B cell (primary cell): Measurements from ENCODE around the gene MAGEA11. TPM values are rescaled to one million over a fixed set of nuclear protein-coding genes. Genes with fewer than 3 reads are reported as not detected.
"Not testable (repeated sequence)": the region's sequence is repeated elsewhere in the genome, so short reads cannot be mapped to it uniquely, and the experiment has no call there.

Experiments used
- ATAC-seq: fragments of 200-7000 bp; cut with Tn5 transposase; one replicate; pipeline ENCODE4 v1.10.0; 2021; ENCODE audit warnings: low read depth, mild to moderate bottlenecking, moderate number of reproducible peaks, moderate library complexity
- CTCF ChIA-PET: fragments of 350-600 bp; sonication (Branson Sonifier 250); formaldehyde crosslinking; loops from one replicate; lab custom pipeline; 2021; ENCODE audit warnings: antibody characterized with exemption, inconsistent platforms; lab: Charles Lee
- POLR2A ChIA-PET: fragments of 350-600 bp; sonication (Branson Sonifier 250); formaldehyde crosslinking; loops from one replicate; lab custom pipeline; 2021; ENCODE audit warnings: antibody characterized with exemption; lab: Charles Lee
- DNase-seq: peaks from one replicate; pipeline ENCODE4 v3.0.0; 2013
- H2AFZ ChIP-seq: 2 replicates; pipeline ENCODE4 v1.6.1; 2012; ENCODE audit warnings: mild to moderate bottlenecking, low read depth, low read length; ENCODE audit not compliant: insufficient read depth, poor library complexity, severe bottlenecking
- H3K27ac ChIP-seq, 2 donors: 1 replicate in 1 of 2; 2 replicates in 1 of 2; pipeline ENCODE4 v1.5.1; 2012 to 2013; ENCODE audit warnings: low read length in 2 of 2, mild to moderate bottlenecking in 2 of 2, moderate library complexity in 1 of 2
- H3K27me3 ChIP-seq, 4 experiments: fragments of 200-600 bp in 1 of 4; sonication (generic) in 1 of 4; replicated peaks in 1 of 4; 1 replicate in 2 of 4; 2 replicates in 2 of 4; pipeline versions ENCODE4 v1.6.1 to v1.7.0; 2013 to 2016; ENCODE audit warnings: low read length in 3 of 4, mild to moderate bottlenecking in 2 of 4, mixed read lengths in 1 of 4, moderate library complexity in 1 of 4; ENCODE audit not compliant: insufficient read depth in 4 of 4, control insufficient read depth in 3 of 4; ENCODE audit errors: control extremely low read depth in 1 of 4
- H3K36me3 ChIP-seq, 2 experiments: replicated peaks in 1 of 2; 1 replicate in 1 of 2; 2 replicates in 1 of 2; pipeline versions ENCODE4 v1.6.1 to v1.7.1; 2013; ENCODE audit warnings: low read length in 1 of 2; ENCODE audit not compliant: insufficient read depth in 2 of 2, control insufficient read depth in 1 of 2; ENCODE audit errors: control extremely low read depth in 1 of 2, extremely low read depth in 1 of 2
- H3K4me1 ChIP-seq, 2 donors: fragments of 200-600 bp in 1 of 2; sonication (generic) in 1 of 2; 1 replicate in 1 of 2; 2 replicates in 1 of 2; pipeline versions ENCODE4 v1.5.1 to v1.6.1; 2013 to 2017; ENCODE audit warnings: low read length in 2 of 2; ENCODE audit not compliant: control insufficient read depth in 2 of 2, insufficient read depth in 2 of 2
- H3K4me2 ChIP-seq: replicated peaks from 2 replicates; pipeline ENCODE3; 2012; ENCODE audit warnings: mild to moderate bottlenecking, low read depth, low read length; ENCODE audit not compliant: poor library complexity, severe bottlenecking
- H3K4me3 ChIP-seq, 5 experiments: fragments of 200-600 bp in 1 of 5; sonication (generic) in 1 of 5; 1 replicate in 3 of 5; 2 replicates in 2 of 5; pipeline versions ENCODE4 v1.5.1 to v1.7.0; 2011 to 2016; ENCODE audit warnings: low read length in 4 of 5, mild to moderate bottlenecking in 4 of 5, low read depth in 2 of 5, control low read depth in 1 of 5, moderate library complexity in 1 of 5; ENCODE audit not compliant: insufficient read depth in 1 of 5; ENCODE audit errors: control extremely low read depth in 1 of 5, extremely low read depth in 1 of 5
- H3K79me2 ChIP-seq: fragments of 200-600 bp; sonication (generic); one replicate; pipeline ENCODE4 v1.6.0; 2016; ENCODE audit warnings: low read length; ENCODE audit not compliant: control insufficient read depth, insufficient read depth
- H3K9ac ChIP-seq: fragments of 200-600 bp; sonication (generic); 2 replicates; pipeline ENCODE4 v1.6.1; 2017; ENCODE audit warnings: mild to moderate bottlenecking, low read length, moderate library complexity
- H3K9me3 ChIP-seq, 3 donors: one replicate each; pipeline versions ENCODE4 v1.6.1 to v1.7.1; 2013; ENCODE audit warnings: low read length in 2 of 3; ENCODE audit not compliant: control insufficient read depth in 2 of 3, insufficient read depth in 1 of 3; ENCODE audit errors: control extremely low read depth in 1 of 3
- H4K20me1 ChIP-seq: 2 replicates; pipeline ENCODE4 v1.6.0; 2012; ENCODE audit warnings: mild to moderate bottlenecking, low read length; ENCODE audit not compliant: insufficient read depth, control insufficient read depth, poor library complexity, severe bottlenecking
- H3K27ac Mint-ChIP-seq: one replicate; pipeline ENCODE4 v1.8.0; 2021; ENCODE audit warnings: mixed read lengths
- H3K27me3 Mint-ChIP-seq: one replicate; pipeline ENCODE4 v1.8.0; 2021; ENCODE audit warnings: mixed read lengths
- H3K4me1 Mint-ChIP-seq: one replicate; pipeline ENCODE4 v1.8.0; 2021; ENCODE audit warnings: mixed read lengths
- H3K4me3 Mint-ChIP-seq: one replicate; pipeline ENCODE4 v1.8.0; 2021; ENCODE audit warnings: mixed read lengths
- H3K9me3 Mint-ChIP-seq: one replicate; pipeline ENCODE4 v1.8.0; 2022; ENCODE audit warnings: mixed read lengths; ENCODE audit not compliant: insufficient read depth
- EZH2 ChIP-seq: IDR thresholded peaks from 2 replicates; pipeline ENCODE4 v1.6.1; 2012; ENCODE audit warnings: borderline replicate concordance, low read depth, mild to moderate bottlenecking, moderate library complexity, low read length; ENCODE audit not compliant: insufficient read depth, poor library complexity, severe bottlenecking
- WGBS: methylation state at CpG from one replicate; pipeline ENCODE4 v1.1.5; 2013; ENCODE audit warnings: missing lambda C conversion rate; ENCODE audit not compliant: insufficient coverage; 5-methylcytosine and 5-hydroxymethylcytosine counted together
- intact Hi-C: fragments of 100-400 bp; cut with micrococcal nuclease; formaldehyde crosslinking; loops from one replicate; pipeline ENCODE4 v1.10.0; 2022
- polyA minus RNA-seq: library from RNA; depleted of rRNA, polyadenylated mRNA; stranded (reverse); fragments of >200 nt; gene quantifications from 2 replicates; pipeline ENCODE4 v1.2.3, GENCODE V29; 2012
- polyA plus RNA-seq: library from polyadenylated mRNA; depleted of rRNA; stranded (reverse); fragments of >200 nt; gene quantifications from 2 replicates; pipeline ENCODE4 v1.2.3, GENCODE V29; 2012
- total RNA-seq, 2 donors: library from RNA; stranded (reverse); fragments of 120-200 nt in 1 of 2; gene quantifications; 1 replicate in 1 of 2; 2 replicates in 1 of 2; pipeline versions ENCODE4 v1.2.3 to v1.2.4, GENCODE V29; 2013 to 2022
- TF ChIP-seq, protein P1 (sequence below): fragments of 200-600 bp; IDR thresholded peaks from one replicate; pipeline ENCODE4 v1.8.0; 2022; ENCODE audit warnings: antibody characterized with exemption, mild to moderate bottlenecking

The MAGEA11 gene, protein sequence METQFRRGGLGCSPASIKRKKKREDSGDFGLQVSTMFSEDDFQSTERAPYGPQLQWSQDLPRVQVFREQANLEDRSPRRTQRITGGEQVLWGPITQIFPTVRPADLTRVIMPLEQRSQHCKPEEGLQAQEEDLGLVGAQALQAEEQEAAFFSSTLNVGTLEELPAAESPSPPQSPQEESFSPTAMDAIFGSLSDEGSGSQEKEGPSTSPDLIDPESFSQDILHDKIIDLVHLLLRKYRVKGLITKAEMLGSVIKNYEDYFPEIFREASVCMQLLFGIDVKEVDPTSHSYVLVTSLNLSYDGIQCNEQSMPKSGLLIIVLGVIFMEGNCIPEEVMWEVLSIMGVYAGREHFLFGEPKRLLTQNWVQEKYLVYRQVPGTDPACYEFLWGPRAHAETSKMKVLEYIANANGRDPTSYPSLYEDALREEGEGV
- not detected in 2 replicates for total RNA-seq
- not detected for total RNA-seq (2013)
- not detected in 2 replicates for polyA plus RNA-seq
- polyA minus RNA-seq = not detected in 2 replicates

DNA sequence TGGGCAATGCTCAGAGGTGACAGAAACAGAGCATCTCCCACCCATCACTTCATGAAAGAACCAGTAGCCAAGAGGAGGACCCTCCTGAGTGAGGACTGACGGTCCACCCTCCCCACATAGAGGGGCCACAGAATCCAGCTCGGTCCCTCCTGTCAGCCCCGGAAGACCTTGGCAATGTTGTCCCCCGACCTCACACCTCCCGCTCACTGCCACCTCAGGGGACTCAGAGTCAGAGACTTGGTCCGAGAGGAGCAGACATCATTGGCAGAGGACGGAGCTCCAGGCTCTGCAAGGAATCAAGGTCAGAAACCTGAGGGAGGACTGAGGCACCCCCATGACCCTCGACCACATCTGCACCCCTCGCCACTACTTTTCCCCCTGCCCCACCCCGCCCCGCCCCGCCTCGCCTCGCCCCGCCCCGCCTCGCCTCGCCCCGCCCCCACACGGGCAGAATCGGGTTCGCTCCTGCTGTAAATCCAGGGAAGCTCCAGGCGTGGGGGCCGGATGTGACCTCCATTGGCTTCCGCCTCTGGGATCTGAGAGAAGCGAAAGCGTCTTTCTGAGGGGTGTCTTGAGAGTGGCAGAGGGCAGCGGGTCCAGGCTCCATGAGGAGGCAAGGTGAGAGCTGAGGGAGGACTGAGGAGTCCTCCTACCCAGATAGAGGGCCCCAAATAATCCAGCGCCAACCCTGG lies at the start of gene MAGEA11:
Gene MAGEA11 (plus strand): TSS at position 516 of the 692 bp plus-strand sequence. CDS start 1,100 bp downstream, outside the sequence.
- Mint-ChIP-seq H3K27ac (no peak within 1 kb of the TSS), H3K9me3 (no peaks in the 10 kb centered on the region), H3K27me3 (no peaks in the 10 kb centered on the region), H3K4me3 (no peak within 1 kb of the TSS), H3K4me1 (peaks cover 14% of the 10 kb centered on the region)
- DNase-seq (no peak), ATAC-seq (no peak)
- Histone ChIP-seq H3K9me3 (no peaks in the 10 kb centered on the region), H3K4me1 (peaks cover 14% of the 10 kb centered on the region in 2 donors), H3K36me3 (no peaks in the 10 kb centered on the region), H3K27ac (no peak within 1 kb of the TSS), H3K9ac (no peak within 1 kb of the TSS), H3K27me3 (no peaks in the 10 kb centered on the region), H2AFZ (no peak within 1 kb of the TSS), H3K4me2 (no peak within 1 kb of the TSS), H3K4me3 (no peak within 1 kb of the TSS), H4K20me1 (no peaks in the 10 kb centered on the region), H3K79me2 (no peaks in the 10 kb centered on the region)
- ChIA-PET CTCF (no interaction called here), POLR2A (no interaction called here)
- intact Hi-C loops = no loop called here
- WGBS = no CpG with 5 or more reads among the region's 29 CpGs
- TF ChIP-seq EZH2 = no peak
- TF ChIP-seq, protein P1, sequence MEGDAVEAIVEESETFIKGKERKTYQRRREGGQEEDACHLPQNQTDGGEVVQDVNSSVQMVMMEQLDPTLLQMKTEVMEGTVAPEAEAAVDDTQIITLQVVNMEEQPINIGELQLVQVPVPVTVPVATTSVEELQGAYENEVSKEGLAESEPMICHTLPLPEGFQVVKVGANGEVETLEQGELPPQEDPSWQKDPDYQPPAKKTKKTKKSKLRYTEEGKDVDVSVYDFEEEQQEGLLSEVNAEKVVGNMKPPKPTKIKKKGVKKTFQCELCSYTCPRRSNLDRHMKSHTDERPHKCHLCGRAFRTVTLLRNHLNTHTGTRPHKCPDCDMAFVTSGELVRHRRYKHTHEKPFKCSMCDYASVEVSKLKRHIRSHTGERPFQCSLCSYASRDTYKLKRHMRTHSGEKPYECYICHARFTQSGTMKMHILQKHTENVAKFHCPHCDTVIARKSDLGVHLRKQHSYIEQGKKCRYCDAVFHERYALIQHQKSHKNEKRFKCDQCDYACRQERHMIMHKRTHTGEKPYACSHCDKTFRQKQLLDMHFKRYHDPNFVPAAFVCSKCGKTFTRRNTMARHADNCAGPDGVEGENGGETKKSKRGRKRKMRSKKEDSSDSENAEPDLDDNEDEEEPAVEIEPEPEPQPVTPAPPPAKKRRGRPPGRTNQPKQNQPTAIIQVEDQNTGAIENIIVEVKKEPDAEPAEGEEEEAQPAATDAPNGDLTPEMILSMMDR = no peak

DNA sequence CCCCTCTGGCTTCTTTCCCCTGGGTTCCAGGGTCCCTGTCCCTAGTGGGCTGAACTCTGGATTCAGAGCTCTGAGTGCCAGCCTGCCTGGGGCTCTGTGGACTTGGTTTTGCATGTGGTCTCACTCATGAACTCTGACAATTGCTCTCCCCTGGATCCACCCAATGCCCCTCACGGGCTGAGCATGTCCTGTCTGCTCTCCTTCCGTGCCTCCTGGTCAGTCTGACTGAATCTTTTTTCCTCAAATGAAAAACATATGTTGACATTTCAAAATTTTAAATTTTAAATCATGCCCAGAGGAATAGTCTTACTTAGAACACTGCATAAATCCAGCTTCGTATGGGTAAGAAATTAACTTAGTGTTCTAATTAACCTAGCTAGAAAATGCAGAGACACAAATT lies 36.8 kb upstream of the MAGEA11 start:
- H3K4me1 ChIP-seq, H3K27ac ChIP-seq, DNase-seq, H2AFZ ChIP-seq, CTCF ChIA-PET, H3K4me3 Mint-ChIP-seq, H3K27me3 ChIP-seq, H3K4me3 ChIP-seq, H3K4me1 Mint-ChIP-seq, POLR2A ChIA-PET, H3K9me3 ChIP-seq, H3K27me3 Mint-ChIP-seq, H3K4me2 ChIP-seq, ATAC-seq, H3K9me3 Mint-ChIP-seq, intact Hi-C loops, H3K27ac Mint-ChIP-seq, H4K20me1 ChIP-seq, H3K9ac ChIP-seq, H3K79me2 ChIP-seq, H3K36me3 ChIP-seq: not testable (repeated sequence)
- WGBS = no CpG with 5 or more reads among the region's 3 CpGs

- H3K9ac ChIP-seq, CTCF ChIA-PET, H3K4me1 Mint-ChIP-seq, H3K36me3 ChIP-seq, H3K27me3 ChIP-seq, H3K4me1 ChIP-seq, H3K27me3 Mint-ChIP-seq, intact Hi-C loops, H3K27ac ChIP-seq, H3K4me3 Mint-ChIP-seq, H4K20me1 ChIP-seq, H3K27ac Mint-ChIP-seq, H3K79me2 ChIP-seq, H3K9me3 Mint-ChIP-seq, POLR2A ChIA-PET, H2AFZ ChIP-seq, H3K4me3 ChIP-seq, DNase-seq, H3K9me3 ChIP-seq, H3K4me2 ChIP-seq, ATAC-seq: not testable (repeated sequence)
- no CpG with 5 or more reads among the region's 8 CpGs for WGBS
These were observed 36.3 kb upstream of the MAGEA11 start for GRCh38 chrX:149675554-149675953.
